ENCODE data around the gene EPHB1. TPM values are rescaled to one million over a fixed set of nuclear protein-coding genes. Genes with fewer than 3 reads are reported as not detected.

The EPHB1 gene
- polyA plus RNA-seq, 1 of the 3 experiments (the other 2 are of a cell fraction) = 1.2 TPM

GRCh38 chr3:135243616-135244015 lies 448.6 kb downstream of the EPHB1 start:
- Histone ChIP-seq H2AFZ (ENCODE audit: low read depth) (no peak overlapping the region), H3K9me3 (no peaks in the 10 kb centered on the region), H3F3A (replicated peaks; ENCODE audit: insufficient read depth) (no peaks in the 10 kb centered on the region), H3K4me2 (no peak overlapping the region), H3K36me3 (replicated peaks in 1 of 2; ENCODE audit: control insufficient read depth in 1 of 2, insufficient read depth in 2 of 2, low read length in 1 of 2) (no peaks in the 10 kb centered on the region), H3K79me2 (ENCODE audit: insufficient read depth) (no peaks in the 10 kb centered on the region), H3K4me3 (ENCODE audit: low read depth in 2 of 2, low read length in 1 of 2) (no peak overlapping the region), H3K27me3 (ENCODE audit: insufficient read depth) (no peaks in the 10 kb centered on the region), H3K9me2 (no peaks in the 10 kb centered on the region), H3K4me1 (ENCODE audit: control insufficient read depth in 1 of 2, insufficient read depth in 2 of 2, low read depth in 1 of 2, low read length in 1 of 2) (peaks cover 0 to 13% of the 10 kb centered on the region in 2 experiments; a peak in 1 of 4 replicates), H3K27ac (ENCODE audit: low read depth in 2 of 2, low read length in 1 of 2) (no peak overlapping the region), H4K20me1 (ENCODE audit: insufficient read depth) (no peaks in the 10 kb centered on the region), H3K9ac (no peak overlapping the region)
- POLR2A ChIA-PET = no interaction called here
- DNase-seq = no peak
- WGBS (ENCODE audit: low lambda C conversion rate) = 44% methylated on average over 3 of the region's 3 CpGs
- TF ChIP-seq CHD2 (IDR thresholded peaks at IDR 0.05; ENCODE audit: low read length, partially characterized antibody) (no peak), SIN3A (IDR thresholded peaks at IDR 0.05; ENCODE audit: borderline replicate concordance, low read depth, low read length) (no peak), YY1 (IDR thresholded peaks at IDR 0.05; ENCODE audit: low read depth) (no peak), EZH2phosphoT487 (IDR thresholded peaks at IDR 0.05; ENCODE audit: borderline replicate concordance, low read depth) (no peak)
- CTCF ChIA-PET = no interaction called here

GRCh38 chr3:135246027-135246426 lies 451.0 kb downstream of the EPHB1 start:
- ChIA-PET POLR2A (no interaction called here), CTCF (interaction anchor here (0.7 kb wide), 1 partner anchor 452 kb away, joined by 3 read pairs; no protein-coding TSS in a partner anchor)
- H2AFZ ChIP-seq (ENCODE audit: low read depth) = no peak overlapping the region
- no peak overlapping the region for H3K27ac ChIP-seq (ENCODE audit: low read depth in 2 of 2, low read length in 1 of 2)
- no peaks in the 10 kb centered on the region for H3K36me3 ChIP-seq (replicated peaks in 1 of 2; ENCODE audit: control insufficient read depth in 1 of 2, insufficient read depth in 2 of 2, low read length in 1 of 2)
- no peaks in the 10 kb centered on the region for H3K4me1 ChIP-seq (ENCODE audit: control insufficient read depth in 1 of 2, insufficient read depth in 2 of 2, low read depth in 1 of 2, low read length in 1 of 2)
- no CpG with 5 or more reads among the region's 1 CpG for WGBS (ENCODE audit: low lambda C conversion rate)
- TF ChIP-seq FOSL2 (IDR thresholded peaks at IDR 0.05; ENCODE audit: borderline replicate concordance, low read depth) (no peak), SMC3 (IDR thresholded peaks at IDR 0.05; ENCODE audit: low read depth, low read length) (no peak), MXI1 (IDR thresholded peaks at IDR 0.05; ENCODE audit: low read depth, low read length) (no peak), EZH2phosphoT487 (IDR thresholded peaks at IDR 0.05; ENCODE audit: borderline replicate concordance, low read depth) (no peak), GATA2 (CRISPR knock-in tag; IDR thresholded peaks at IDR 0.05) (no peak)
- no peak overlapping the region for H3K4me2 ChIP-seq
- H3K9me3 ChIP-seq = no peaks in the 10 kb centered on the region
- no peak for DNase-seq
- H3K4me3 ChIP-seq (ENCODE audit: low read depth in 2 of 2, low read length in 1 of 2) = no peak overlapping the region
- H3F3A ChIP-seq (replicated peaks; ENCODE audit: insufficient read depth) = no peaks in the 10 kb centered on the region
- no peaks in the 10 kb centered on the region for H3K79me2 ChIP-seq (ENCODE audit: insufficient read depth)
- no peaks in the 10 kb centered on the region for H3K27me3 ChIP-seq (ENCODE audit: insufficient read depth)
- H3K9ac ChIP-seq = no peak overlapping the region
- no peaks in the 10 kb centered on the region for H3K9me2 ChIP-seq
- no peaks in the 10 kb centered on the region for H4K20me1 ChIP-seq (ENCODE audit: insufficient read depth)

DNA sequence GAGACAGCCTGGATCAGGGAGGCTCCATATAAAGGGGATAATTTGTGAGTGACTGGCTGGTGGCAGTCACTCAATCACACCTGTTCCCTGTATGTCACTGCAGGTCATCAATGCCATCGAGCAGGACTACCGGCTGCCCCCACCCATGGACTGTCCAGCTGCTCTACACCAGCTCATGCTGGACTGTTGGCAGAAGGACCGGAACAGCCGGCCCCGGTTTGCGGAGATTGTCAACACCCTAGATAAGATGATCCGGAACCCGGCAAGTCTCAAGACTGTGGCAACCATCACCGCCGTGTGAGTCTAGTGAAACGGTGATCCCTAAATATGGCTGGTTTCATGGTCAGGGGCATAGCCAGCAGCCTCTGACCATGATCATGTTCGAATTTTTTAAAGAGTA lies 453.2 kb downstream of the EPHB1 start:
- Histone ChIP-seq H3K4me3 (ENCODE audit: low read depth in 2 of 2, low read length in 1 of 2) (no peak overlapping the region), H3F3A (replicated peaks; ENCODE audit: insufficient read depth) (no peaks in the 10 kb centered on the region), H3K9ac (no peak overlapping the region), H3K27ac (ENCODE audit: low read depth in 2 of 2, low read length in 1 of 2) (no peak overlapping the region), H3K27me3 (ENCODE audit: insufficient read depth) (no peaks in the 10 kb centered on the region), H3K9me2 (no peaks in the 10 kb centered on the region), H3K79me2 (ENCODE audit: insufficient read depth) (no peaks in the 10 kb centered on the region), H2AFZ (ENCODE audit: low read depth) (no peak overlapping the region), H3K4me2 (no peak overlapping the region), H3K9me3 (no peaks in the 10 kb centered on the region), H3K36me3 (replicated peaks in 1 of 2; ENCODE audit: control insufficient read depth in 1 of 2, insufficient read depth in 2 of 2, low read length in 1 of 2) (no peaks in the 10 kb centered on the region), H3K4me1 (ENCODE audit: control insufficient read depth in 1 of 2, insufficient read depth in 2 of 2, low read depth in 1 of 2, low read length in 1 of 2) (no peaks in the 10 kb centered on the region), H4K20me1 (ENCODE audit: insufficient read depth) (no peaks in the 10 kb centered on the region)
- 78% methylated on average over 10 of the region's 12 CpGs for WGBS (ENCODE audit: low lambda C conversion rate)
- CTCF ChIA-PET = interaction anchor here (1.5 kb wide), 1 partner anchor 453 kb away, joined by 3 read pairs; the partner anchor contains the start of gene EPHB1
- POLR2A ChIA-PET = no interaction called here
- DNase-seq = no peak
- TF ChIP-seq TCF12 (IDR thresholded peaks at IDR 0.05) (no peak), JUND (IDR thresholded peaks at IDR 0.05) (no peak), PBX3 (IDR thresholded peaks at IDR 0.05) (no peak), FOSL2 (IDR thresholded peaks at IDR 0.05; ENCODE audit: borderline replicate concordance, low read depth) (no peak), CHD2 (IDR thresholded peaks at IDR 0.05; ENCODE audit: low read length, partially characterized antibody) (no peak), POLR2AphosphoS5 (IDR thresholded peaks at IDR 0.05; ENCODE audit: low read depth, low read length) (no peak), MEF2A (IDR thresholded peaks at IDR 0.05; ENCODE audit: borderline replicate concordance, low read depth) (no peak), NFIC (IDR thresholded peaks at IDR 0.05; ENCODE audit: borderline replicate concordance) (no peak), CTCF (IDR thresholded peaks at IDR 0.05) (no peak)
- TF ChIP-seq, protein P1, sequence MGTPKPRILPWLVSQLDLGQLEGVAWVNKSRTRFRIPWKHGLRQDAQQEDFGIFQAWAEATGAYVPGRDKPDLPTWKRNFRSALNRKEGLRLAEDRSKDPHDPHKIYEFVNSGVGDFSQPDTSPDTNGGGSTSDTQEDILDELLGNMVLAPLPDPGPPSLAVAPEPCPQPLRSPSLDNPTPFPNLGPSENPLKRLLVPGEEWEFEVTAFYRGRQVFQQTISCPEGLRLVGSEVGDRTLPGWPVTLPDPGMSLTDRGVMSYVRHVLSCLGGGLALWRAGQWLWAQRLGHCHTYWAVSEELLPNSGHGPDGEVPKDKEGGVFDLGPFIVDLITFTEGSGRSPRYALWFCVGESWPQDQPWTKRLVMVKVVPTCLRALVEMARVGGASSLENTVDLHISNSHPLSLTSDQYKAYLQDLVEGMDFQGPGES (IDR thresholded peaks at IDR 0.05; ENCODE audit: low read depth, low read length) = no peak
